Thyroid gland (tissue), 4 donors: ENCODE measurements around the gene ADPRS. TPM values are rescaled to one million over a fixed set of nuclear protein-coding genes. Genes with fewer than 3 reads are reported as not detected.

ENCODE experiments used
- DNase-seq, 2 donors: peaks; one replicate each; pipeline ENCODE4 v3.0.0-alpha.2; 2019
- H3K27ac ChIP-seq, 3 donors: fragments of 200-600 bp; sonication (generic); 1 replicate in 2 of 3; 2 replicates in 1 of 3; pipeline ENCODE4 v1.5.1; 2016 to 2019; ENCODE audit warnings: mild to moderate bottlenecking in 1 of 3, moderate library complexity in 1 of 3
- H3K27me3 ChIP-seq: fragments of 200-600 bp; sonication (generic); one replicate; pipeline ENCODE4 v1.5.1; 2019
- H3K36me3 ChIP-seq, 2 donors: fragments of 200-600 bp; sonication (generic); one replicate each; pipeline ENCODE4 v1.5.1; 2016 to 2019
- H3K4me1 ChIP-seq, 2 donors: fragments of 200-600 bp; sonication (generic); one replicate each; pipeline ENCODE4 v1.5.1; 2017 to 2019
- H3K4me3 ChIP-seq, 3 donors: fragments of 200-600 bp; sonication (generic); replicated peaks in 1 of 3; 1 replicate in 2 of 3; 2 replicates in 1 of 3; pipeline ENCODE4 v1.5.1; 2016; ENCODE audit warnings: mild to moderate bottlenecking in 1 of 3
- H3K9me3 ChIP-seq: fragments of 200-600 bp; sonication (generic); one replicate; pipeline ENCODE4 v1.5.1; 2017
- POLR2A ChIP-seq, 2 donors: fragments of 450-650 bp; IDR thresholded peaks; one replicate each; pipeline ENCODE4 v1.6.1; 2017; ENCODE audit warnings: antibody characterized with exemption in 2 of 2, mild to moderate bottlenecking in 2 of 2, moderate library complexity in 1 of 2
- WGBS, 2 donors: methylation state at CpG; one replicate each; pipeline ENCODE4 v1.1.5; 2017; 5-methylcytosine and 5-hydroxymethylcytosine counted together
- intact Hi-C: fragments of 100-400 bp; cut with DNase I; formaldehyde crosslinking; loops from one replicate; pipeline ENCODE4 v1.15.1; 2023
- total RNA-seq, 4 donors: library from RNA; depleted of rRNA; stranded (reverse); fragments of >200 nt; gene quantifications; one replicate each; pipeline ENCODE4 v1.2.3, GENCODE V29; 2016
- TF ChIP-seq, protein P1 (sequence below), 6 experiments: fragments of 200-600 bp in 3 of 6; fragments of 450-650 bp in 3 of 6; sonication (generic) in 3 of 6; IDR thresholded peaks; one replicate each; pipeline ENCODE4 v1.5.1; 2016 to 2019; ENCODE audit warnings: antibody characterized with exemption in 6 of 6, mild to moderate bottlenecking in 2 of 6, inconsistent platforms in 1 of 6, moderate library complexity in 1 of 6

The ADPRS gene
- total RNA-seq, 4 donors from 2014 or later, result 31.8 to 50.1 (median 41.7) TPM

DNA sequence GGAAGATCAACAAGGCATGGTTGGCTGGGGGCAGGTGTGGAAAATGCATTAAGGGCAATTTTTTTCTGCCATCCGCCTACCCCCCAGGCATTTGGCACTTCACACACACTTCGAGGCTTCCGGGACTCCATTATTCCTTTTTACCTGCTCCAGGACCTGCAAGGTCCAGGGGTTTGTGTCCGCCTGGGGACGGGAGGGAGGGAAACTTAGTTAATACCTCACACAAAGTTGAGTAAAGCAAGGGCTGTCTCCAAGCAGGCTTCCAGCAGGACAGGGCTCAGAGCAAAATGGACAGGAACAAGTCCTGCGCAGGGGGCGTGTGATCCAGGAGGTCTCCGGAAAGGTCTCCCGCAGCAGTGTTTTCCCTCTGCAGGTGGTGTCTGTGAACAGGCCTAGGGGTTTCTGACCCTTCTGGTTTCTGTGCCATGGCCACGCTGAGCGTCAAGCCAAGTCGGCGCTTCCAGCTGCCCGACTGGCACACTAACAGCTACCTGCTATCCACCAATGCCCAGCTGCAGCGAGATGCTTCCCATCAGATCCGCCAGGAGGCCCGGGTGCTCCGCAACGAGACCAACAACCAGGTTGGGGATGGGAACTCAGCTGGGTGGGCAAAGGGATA is 4.1 kb upstream of the ADPRS start:
- Histone ChIP-seq H3K4me1 (peaks cover 14 to 21% of the 10 kb centered on the region in 2 donors), H3K27me3 (no peaks in the 10 kb centered on the region), H3K4me3 (peak overlapping the region; percentile 17 to 61 (median 54)), H3K27ac (peak overlapping the region; percentile 32 to 53 (median 45)), H3K36me3 (no peaks in the 10 kb centered on the region), H3K9me3 (no peaks in the 10 kb centered on the region)
- intact Hi-C loops, result loop anchor here (5.0 kb wide), 1 partner anchor 202 kb away; the partner anchor contains the start of gene AGO1
- 36 to 53% methylated on average over 16 to 19 of the region's 19 CpGs for WGBS, 2 donors
- DNase-seq, result no peak
- peak in 1 of 2 donors; percentile 1 for TF ChIP-seq POLR2A (IDR thresholded peaks at IDR 0.05)
- TF ChIP-seq, protein P1, sequence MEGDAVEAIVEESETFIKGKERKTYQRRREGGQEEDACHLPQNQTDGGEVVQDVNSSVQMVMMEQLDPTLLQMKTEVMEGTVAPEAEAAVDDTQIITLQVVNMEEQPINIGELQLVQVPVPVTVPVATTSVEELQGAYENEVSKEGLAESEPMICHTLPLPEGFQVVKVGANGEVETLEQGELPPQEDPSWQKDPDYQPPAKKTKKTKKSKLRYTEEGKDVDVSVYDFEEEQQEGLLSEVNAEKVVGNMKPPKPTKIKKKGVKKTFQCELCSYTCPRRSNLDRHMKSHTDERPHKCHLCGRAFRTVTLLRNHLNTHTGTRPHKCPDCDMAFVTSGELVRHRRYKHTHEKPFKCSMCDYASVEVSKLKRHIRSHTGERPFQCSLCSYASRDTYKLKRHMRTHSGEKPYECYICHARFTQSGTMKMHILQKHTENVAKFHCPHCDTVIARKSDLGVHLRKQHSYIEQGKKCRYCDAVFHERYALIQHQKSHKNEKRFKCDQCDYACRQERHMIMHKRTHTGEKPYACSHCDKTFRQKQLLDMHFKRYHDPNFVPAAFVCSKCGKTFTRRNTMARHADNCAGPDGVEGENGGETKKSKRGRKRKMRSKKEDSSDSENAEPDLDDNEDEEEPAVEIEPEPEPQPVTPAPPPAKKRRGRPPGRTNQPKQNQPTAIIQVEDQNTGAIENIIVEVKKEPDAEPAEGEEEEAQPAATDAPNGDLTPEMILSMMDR (IDR thresholded peaks at IDR 0.05), result no peak

DNA sequence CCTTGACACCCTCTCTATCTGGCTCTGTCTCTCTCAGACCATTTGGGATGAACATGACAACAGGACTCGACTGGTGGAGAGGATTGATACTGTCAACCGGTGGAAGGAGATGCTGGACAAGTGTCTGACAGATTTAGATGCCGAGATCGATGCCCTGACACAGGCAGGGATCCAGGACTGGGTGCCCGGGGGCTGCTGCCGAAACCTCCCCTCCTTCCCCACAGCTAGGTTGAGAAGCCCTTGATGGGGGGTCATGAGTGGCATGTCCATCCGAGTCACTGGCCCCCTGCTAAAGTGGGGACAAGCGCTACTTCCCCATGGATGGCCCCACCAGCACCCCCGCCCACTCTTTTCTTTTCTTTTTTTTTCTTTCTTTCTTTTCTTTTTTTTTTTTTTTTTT is 3.6 kb upstream of the ADPRS start:
- no peak for DNase-seq
- WGBS, 2 donors, result 90 to 94% methylated on average over 9 of the region's 9 CpGs
- H3K4me3 ChIP-seq, result no peak overlapping the region
- H3K36me3 ChIP-seq, result no peaks in the 10 kb centered on the region
- intact Hi-C loops, result loop anchor here (5.0 kb wide), 1 partner anchor 203 kb away; the partner anchor contains the start of gene AGO1
- no peak overlapping the region for H3K27ac ChIP-seq
- TF ChIP-seq, protein P1 (IDR thresholded peaks at IDR 0.05), result no peak
- no peak for TF ChIP-seq POLR2A (IDR thresholded peaks at IDR 0.05)
- no peaks in the 10 kb centered on the region for H3K27me3 ChIP-seq
- peaks cover 18 to 26% of the 10 kb centered on the region in 2 donors for H3K4me1 ChIP-seq
- no peaks in the 10 kb centered on the region for H3K9me3 ChIP-seq

DNA sequence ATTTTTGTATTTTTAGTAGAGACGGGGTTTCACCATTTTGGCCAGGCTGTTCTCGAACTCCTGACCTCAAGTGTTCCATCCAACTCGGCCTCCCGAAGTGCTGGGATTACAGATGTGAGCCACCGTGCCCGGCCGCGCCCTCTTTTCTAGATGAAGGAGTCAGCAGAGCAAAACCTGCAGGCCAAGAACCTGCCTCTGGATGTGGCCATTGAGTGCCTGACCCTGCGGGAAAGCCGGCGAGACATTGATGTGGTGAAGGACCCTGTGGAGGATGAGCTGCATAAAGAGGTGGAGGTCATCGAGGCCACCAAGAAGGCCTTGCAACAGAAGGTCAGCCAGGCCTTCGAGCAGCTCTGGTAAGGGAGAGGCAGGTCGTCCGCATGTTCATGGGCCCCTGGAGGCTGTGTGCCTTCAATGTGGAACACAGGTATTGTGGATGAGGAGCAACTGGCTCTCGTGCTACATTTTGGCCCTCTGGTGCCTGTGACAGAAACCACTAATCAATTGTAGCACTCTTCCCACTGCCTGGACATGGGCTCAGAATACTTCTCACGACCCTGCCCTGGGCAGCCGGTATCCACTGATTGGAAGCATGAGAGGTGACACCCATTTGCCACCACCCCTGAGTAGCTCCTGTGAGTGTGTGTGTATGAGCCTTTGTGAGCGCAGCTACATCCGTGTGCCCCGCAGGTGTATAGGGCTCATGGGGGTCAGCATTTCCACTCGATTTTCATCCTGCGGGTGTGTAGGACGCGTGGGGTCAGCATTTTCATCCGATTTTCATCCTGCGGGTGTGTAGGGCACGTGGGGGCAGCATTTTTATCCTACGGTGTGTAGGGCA is 2.8 kb upstream of the ADPRS start:
- intact Hi-C loops, result loop anchor here (5.0 kb wide), 1 partner anchor 204 kb away; the partner anchor contains the start of gene AGO1
- Histone ChIP-seq H3K27ac (no peak overlapping the region), H3K4me1 (peaks cover 18 to 29% of the 10 kb centered on the region in 2 donors), H3K4me3 (no peak overlapping the region), H3K9me3 (no peaks in the 10 kb centered on the region), H3K27me3 (no peaks in the 10 kb centered on the region), H3K36me3 (no peaks in the 10 kb centered on the region)
- DNase-seq, result no peak
- no peak for TF ChIP-seq POLR2A (IDR thresholded peaks at IDR 0.05)
- TF ChIP-seq, protein P1 (IDR thresholded peaks at IDR 0.05), result no peak
- WGBS, 2 donors, result 95 to 96% methylated on average over 26 to 29 of the region's 29 CpGs

DNA sequence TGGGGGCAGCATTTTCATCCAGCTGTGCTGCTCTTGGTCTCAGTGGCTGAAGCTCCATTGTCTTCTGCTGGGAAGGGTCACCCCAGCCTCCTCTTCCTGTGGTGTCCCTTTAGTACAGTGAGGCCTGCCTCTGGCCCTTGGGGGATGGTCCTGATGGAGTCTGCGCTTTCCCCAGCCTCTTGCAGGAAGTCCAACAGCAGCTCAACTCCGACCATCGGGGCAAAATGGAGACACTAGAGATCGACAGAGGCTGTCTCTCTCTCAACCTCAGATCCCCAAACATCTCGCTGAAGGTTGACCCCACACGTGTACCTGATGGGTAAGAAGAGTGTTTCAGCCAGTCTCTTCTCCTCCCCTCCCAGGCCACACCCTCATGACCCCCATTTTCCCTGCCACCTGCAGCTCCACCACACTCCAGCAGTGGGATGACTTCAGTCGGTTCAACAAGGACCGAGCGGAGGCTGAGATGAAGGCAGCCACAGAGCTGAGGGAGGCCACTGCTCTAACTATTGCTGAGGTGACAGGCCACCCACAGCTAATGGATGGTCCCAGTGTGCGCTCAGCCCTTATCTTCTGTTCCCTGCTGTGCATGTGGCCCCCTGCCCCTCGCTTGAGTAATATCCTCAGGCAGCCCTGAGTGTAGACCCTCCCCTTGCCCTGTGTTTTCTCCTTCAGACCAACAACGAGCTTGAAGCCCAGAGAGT is 2.0 kb upstream of the ADPRS start:
- no peak overlapping the region for H3K4me3 ChIP-seq
- H3K4me1 ChIP-seq, result peaks cover 18 to 35% of the 10 kb centered on the region in 2 donors
- no peak for DNase-seq
- H3K27ac ChIP-seq, result no peak overlapping the region
- intact Hi-C loops, result loop anchor here (5.0 kb wide), 1 partner anchor 204 kb away; the partner anchor contains the start of gene AGO1
- no peaks in the 10 kb centered on the region for H3K27me3 ChIP-seq
- H3K9me3 ChIP-seq, result no peaks in the 10 kb centered on the region
- 84 to 86% methylated on average over 12 of the region's 12 CpGs for WGBS, 2 donors
- H3K36me3 ChIP-seq, result no peaks in the 10 kb centered on the region
- TF ChIP-seq, protein P1 (IDR thresholded peaks at IDR 0.05), result no peak
- no peak for TF ChIP-seq POLR2A (IDR thresholded peaks at IDR 0.05)
